HG03064 (cell line): Measurements from ENCODE around the gene GALNT2.
A peak's percentile ranks its signal among the peaks of the same experiment; 100 is the strongest.

ENCODE experiments used
- ATAC-seq: cut with Tn5 transposase; IDR thresholded peaks from one replicate; pipeline ENCODE4 v1.9.1; 2021; ENCODE audit warnings: low read depth; ENCODE audit not compliant: unreplicated experiment

GALNT2 gene

DNA sequence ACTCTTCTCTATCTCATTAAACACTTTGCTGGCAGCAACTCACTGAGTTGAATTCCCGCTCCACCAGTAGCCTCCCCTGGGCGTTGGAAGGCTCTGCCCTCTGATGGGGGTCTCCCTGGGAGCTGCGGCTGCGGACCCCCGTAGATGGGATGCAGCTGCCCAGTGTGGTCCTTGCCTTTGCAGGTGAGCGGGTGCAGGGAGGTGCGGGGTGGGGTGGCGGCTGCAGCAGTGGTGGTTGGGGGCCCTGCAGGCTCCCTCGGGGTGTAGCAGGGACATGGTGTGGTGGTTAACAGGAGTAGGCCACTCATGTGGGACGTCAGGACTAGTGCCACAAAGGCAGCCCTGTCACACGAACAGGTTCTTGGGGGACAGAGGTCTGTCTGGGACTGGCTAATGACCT lies 42.0 kb downstream of the GALNT2 start:
- ATAC-seq, result no peak

DNA sequence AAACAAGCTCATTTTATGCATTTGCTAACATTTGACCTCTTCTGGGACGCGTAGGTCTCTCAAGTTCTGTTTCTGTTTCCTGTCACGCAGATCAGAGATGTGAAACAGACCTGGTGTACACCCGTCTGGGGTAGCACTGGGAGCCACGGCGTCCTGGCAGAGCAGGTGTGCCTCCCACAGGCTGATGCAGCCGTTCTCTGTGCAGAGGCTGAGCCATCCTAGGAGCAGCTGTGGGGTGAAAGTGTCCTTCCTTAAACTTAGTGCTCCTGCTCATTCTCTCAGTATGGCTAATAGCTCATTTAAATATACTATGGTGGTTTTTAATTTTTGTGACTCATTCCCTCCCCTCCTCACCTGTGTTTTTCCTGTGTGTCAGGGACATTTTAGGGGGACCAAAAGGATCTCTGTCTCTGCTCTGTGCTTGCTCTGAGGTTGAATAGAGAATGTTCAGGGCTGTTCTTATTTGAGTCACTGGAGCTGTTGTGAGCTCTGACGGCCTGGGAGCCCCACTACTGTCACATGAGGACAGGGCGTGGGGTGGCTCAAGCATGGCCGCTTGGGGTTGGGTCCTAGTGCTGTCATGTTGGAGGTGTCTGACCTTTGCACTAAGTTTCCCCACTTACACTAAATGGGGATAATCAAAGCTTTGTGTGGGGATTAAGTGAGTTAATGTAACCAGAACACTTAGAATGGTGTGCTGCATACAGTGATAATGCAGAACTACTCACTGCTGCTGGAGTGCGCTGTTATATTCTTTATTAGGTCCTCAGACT lies 43.0 kb downstream of the GALNT2 start:
- peak; percentile 84 for ATAC-seq

DNA sequence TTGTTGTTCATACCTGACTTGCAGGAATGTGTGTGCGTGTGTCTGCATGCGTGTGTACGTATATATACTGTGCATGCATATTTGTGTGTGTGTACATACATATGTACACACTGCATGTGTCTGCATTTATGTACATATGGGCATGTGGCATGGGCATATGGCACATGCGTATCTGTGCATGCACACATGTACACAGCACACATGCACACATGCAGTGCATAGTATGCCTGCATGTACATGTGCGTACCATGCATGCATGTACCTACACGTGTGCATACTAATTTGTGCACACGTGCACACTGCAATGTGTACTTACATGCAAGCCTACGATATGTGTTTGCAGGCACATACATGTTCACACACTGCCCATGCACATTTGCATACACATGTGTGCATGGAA lies 43.9 kb downstream of the GALNT2 start:
- ATAC-seq, result no peak

DNA sequence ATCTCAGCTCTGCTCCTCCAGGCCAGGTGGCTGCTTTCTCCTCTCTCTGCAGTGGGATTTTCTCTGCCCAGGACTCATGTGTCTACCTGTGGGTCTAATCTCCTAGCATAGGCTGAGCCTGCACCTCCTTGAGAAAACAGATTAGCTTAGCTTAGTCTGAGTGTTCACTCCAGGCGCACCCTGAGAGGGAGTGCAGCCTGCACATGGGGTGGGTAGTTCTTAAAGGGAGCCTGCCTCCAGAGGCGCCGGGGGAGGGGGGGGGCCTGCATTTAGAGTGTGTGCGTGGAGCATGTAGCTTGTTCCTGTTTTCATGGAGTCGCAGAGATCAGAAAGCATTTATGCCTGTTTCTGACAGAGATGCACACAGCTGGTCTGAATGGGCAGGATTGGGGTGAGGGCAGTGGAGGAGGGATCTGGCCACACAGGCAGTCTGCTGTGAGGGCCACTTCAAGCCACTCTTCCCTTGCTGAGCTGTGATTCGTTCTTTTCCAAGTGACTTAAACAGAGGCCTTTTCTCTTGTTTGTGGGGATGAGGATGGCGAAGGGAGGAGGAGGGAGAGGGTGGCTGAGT lies 45.2 kb downstream of the GALNT2 start:
- ATAC-seq, result no peak

DNA sequence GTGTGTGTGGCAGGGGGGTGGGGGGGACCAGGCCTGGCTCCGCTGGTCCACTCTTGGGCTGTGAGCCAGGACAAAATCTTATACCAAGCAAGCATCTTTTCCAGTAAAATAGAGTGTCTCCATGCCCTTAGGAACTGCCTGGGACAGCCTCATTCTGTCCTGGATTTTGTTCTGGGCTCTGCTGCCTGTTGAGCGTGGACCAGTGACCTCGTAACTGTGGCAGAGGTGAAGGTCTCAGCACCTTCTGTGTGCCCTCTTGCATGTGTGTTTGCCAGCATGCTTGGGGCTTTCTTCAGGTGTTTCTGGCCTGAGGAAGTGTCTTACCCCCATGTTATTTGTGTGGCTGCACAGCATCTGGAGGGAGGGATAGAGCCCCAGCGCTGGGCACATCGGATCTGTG lies 45.7 kb downstream of the GALNT2 start:
- no peak for ATAC-seq

DNA sequence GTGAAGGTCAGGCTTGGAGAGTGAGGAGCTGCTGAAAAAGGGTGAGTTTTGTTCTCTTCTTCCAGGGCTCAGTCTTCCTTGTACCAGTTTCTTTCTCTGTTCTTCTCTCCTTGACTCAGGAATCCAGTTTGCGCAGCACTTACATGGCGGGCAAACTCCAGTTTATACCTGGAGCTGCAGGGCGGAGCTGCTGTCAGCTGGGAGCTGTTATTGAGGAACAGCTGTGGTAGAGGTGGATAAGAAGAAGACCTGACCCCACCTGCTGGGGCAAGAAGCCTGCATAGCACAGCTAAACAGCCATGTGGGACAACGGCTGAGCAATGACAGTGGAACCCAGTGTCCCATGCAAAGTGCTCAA lies 46.2 kb downstream of the GALNT2 start:
- ATAC-seq, result no peak

DNA sequence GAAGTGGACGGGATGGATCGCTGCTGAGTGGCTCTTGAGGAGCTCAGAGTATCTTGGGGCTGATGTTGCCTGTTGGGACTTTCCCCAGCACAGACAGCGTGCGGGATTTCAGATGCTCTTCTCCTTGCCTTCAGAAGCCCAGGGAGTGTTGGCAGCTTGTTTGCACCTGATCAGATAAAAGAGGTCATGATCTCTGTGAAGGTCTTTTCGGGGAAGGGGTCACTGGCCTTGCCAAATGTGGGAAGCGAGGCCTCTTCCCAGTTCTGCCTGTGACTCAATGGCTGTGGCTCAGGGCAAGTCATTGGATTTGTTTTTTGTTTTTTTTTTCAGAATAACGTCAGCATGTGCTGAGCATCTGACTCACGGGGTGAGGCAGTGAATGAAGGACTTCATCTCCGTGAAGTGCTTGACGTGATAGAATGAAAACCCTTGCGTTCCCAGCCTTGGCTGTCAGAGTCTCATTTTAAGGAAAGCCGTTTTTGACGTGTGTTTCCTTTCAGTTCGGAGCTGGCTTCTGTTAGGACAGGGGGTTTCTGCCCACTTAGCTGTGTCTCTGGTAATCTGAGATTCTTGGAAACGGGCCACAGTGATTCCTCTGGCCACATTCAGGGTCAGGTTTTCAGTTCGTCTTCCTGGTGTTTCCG lies 46.7 kb downstream of the GALNT2 start:
- no peak for ATAC-seq

DNA sequence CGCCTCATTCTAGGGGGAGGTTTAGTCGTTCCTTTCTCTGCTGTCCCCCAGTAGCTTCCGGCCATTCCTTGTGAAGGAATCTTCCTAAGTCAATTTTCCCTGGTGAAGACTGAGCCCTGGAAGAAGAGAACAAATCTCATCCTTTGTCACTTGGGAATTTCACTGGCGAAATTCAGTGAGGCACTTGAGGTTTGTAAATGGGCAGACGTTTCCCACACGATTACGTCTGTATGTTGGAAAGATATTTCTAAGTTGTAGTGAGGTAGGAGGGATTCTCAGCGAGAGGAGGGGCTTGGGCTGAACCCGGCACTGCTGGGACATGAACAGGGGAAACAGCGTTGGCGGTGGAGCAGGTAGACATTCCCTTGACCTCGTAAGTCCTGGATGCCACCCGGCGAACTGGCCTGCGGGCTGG lies 47.2 kb downstream of the GALNT2 start:
- ATAC-seq, result no peak

DNA sequence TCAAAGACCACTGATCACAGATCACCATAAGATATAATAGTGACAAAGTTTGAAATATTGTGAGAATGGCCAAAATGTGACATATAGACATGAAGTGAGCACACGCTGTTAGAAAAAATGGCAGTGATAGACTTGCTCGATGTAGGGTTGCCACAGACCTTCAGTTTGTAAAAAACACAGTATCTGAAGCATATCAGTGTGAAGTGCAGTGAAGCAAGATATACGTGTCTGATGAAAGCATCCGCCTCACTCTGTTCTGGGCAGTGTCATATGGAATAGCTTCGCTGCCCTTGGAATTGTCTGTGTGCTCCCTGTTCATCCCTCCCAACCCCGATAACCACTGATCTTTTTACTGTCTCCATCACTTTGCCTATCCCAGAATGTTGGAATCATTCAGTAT lies 50.7 kb downstream of the GALNT2 start:
- ATAC-seq, result peak; percentile 68

DNA sequence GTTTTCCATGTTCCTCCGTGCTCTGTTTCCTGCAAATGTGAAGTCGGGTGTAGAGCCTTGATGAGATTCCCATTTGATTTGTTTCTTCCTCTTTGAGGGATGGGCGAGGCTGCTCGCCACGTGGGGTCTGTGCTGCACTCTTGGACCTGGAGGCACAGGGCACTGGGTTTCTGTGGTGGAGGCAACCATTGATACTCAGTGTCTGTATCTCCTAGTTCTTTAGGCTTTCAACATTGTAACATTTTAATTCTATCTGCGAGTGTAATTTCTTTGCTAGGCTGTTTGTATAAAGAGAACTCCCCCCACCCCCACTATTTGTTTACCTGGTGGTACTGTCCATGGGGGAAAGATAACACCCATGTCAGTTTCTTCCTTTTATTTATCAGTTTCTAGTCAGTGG lies 52.3 kb downstream of the GALNT2 start:
- no peak for ATAC-seq

DNA sequence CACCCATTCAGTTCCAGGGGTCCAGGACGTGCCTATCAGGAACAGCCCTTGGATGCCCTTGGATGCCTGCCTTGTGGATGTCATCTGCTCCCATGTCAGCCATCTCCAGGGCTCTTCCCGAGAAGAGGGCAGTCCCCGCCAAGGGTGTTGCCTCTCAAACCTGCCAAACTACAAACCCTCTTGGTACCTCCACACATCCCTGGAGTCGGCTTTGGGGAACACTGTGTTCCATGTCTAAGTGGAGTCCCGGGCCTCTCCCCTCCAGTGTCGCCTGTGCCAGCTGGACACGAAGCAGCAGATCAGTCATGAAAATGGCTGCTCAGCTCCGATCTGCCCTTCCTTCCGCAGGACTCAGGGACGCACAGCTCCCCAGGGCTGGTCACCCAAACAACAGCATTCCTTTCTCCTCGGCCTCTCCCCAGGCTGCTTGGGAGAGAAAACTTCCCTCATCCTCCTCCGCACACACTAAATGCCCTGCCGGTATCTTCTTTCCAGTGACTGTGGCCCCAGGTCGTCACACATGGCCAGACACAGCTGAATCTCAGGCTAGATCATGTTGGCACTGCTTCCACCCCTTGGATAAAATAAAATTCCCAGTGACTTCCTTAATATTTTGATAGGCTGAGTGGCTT lies 53.4 kb downstream of the GALNT2 start:
- no peak for ATAC-seq

DNA sequence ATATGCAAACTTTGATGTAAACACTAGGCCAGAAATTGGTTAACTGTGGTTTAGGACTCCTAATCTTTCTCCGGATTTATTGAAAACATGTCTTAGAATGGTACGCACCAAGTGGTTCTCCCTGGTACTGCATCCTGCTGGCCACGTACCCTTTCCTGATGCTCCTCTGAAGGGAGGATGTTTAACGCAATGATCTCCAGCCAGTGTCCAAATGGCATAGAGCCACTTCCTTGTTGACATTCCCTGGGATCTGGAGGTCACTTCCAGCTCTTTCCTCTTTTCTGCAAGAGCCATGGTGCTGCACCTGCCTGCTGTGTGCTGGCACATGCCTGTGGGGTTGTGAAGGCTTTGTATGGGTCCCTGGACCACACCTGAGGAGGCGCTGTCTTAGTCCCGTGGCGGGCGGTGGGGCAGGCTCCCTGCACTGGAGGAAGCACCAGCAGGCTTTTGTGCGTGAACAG lies 53.9 kb downstream of the GALNT2 start:
- no peak for ATAC-seq

DNA sequence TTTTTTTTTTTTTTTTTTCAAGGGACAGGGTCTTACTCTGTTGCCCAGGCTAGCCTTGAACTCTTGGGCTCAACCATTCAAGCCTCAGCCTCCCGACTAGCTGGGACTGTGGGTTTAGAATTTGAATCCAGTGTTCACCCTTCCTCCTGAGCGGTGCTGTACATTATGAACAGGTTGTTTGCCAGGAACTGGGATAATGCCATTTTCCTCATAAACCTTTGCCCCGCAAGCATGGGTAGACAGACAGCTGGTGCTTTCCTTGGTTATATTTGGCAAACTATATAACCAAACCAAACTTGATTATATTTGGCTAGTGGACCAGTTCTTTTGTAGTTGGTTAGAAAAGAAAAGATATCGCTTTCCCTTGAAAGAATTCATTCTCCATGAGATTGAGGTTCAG lies 54.9 kb downstream of the GALNT2 start:
- no peak for ATAC-seq

DNA sequence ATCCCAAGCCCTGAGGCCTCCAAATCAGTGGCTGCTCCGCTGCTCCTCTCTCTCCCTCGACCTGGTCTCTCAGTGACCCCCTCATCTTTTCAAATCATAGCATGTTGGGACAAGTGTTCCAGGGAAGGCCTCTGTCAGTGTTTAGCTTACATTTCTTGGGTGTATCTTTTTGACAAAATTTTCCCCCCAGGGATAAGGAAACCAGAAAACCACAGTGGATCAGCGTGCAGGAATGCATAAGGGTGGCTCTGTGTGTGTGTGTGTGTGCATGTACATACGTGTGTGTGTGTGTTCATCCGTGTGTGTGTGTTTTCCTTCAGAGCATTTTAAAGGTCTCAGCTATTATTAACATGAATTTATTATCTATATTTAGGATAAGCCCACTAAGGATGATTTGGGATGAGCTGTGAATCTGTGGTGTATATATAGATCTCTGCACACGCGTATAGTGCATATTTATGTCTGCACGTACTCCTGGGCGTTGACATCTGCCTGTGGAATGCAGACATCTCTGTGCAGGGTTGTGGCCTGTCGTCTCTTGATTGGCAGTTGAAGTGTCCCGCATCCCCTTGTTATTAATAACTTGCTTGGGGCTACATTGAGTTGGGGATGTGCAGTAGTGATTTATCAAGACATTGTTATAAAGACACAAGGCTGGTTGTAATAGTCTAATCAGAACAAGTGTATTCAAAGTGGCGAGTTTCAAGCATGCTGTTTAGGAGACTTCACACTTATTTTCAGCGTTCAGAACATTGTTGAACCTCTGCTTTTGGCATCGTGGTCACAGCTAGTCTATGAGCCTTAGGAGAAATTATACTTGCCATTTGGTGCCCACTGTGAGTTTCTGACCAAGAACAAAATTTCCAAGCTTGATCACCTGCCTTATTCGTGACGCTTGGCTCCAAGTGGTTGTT lies 55.6 kb downstream of the GALNT2 start:
- no peak for ATAC-seq

DNA sequence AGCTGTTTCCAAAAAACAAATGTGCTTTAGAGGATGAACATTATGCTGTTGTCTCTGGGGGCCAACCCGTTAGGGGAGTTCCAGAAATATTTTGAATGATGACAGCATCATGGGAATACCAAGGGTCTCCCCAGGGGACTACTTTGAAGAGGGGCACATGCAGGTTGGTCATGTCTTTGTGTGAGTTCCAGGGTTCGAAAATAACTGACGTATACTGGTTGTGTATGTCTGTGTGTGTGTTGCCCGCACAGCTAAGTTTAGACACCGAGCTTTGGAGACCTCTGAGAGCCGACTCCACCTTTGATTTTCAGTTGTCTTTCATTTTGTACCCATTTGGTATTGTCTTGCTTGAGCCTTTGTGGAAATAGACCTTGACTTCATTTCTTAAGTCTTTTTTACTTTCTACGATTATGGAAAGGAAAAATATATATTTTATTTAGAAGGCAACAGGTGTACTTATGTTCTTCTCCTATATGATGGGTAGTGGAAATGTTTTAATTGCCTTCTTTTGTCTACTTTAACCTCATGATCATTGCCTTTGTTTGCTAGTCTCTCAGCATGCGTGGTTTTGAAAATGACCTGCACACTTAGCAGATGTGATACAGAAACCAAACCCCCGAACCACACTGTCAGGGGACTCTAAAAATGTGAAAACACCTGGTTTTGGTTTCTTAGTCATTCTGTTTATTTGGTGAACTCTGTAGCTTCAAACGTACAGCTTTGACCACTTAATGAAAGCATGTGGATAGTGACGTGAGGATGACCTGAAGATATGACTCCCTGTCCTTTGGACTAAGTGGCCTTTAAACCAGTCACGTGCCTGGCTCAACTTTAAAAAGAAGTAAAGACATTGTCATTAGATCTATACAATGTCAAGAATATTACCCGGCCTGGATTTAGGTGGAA lies 56.5 kb downstream of the GALNT2 start:
- peak; percentile 84 for ATAC-seq

DNA sequence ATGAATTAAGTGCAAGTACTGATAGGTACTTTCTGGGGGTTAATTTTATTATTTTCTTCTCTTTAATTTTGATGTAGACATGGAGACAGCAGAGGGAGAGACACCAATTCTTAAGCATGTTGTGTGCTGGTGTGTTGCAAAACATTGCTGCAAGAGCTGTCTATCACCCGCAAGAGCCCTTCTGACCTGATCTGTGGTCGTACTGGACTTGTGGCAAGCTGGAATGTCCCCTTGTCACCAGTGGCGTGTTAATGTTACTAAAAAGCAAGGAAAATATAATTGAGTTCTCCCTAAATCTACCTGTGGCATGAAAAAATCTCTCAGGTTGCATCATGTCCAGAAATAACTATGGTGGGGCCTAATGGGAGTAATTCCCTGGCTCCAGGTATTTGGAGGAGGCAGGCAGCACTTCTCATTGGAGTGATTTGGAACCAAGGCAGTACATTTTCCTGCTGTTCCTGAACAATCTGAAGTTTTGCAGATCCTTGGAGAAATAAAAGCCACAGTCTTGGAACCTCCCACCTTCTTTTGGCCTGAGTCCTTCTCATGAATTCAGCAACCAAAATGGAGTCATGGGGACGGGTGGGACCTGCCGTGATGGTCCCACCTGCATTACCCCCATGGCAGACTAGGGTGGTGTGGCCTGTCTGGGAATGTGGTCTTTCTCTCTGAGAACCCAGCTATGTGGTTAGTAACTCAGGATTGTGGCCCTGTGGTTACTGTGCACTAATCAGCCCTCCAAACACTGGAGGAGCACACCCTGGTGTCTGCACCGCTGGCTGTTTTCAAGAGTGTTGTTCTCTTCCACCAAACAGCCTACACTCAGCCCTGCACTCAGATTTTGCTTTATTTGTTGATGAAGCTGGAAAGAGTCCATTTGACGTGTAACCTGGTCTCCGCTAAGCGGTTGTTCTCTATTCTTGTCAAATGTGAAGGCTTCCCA lies 57.4 kb downstream of the GALNT2 start:
- no peak for ATAC-seq

DNA sequence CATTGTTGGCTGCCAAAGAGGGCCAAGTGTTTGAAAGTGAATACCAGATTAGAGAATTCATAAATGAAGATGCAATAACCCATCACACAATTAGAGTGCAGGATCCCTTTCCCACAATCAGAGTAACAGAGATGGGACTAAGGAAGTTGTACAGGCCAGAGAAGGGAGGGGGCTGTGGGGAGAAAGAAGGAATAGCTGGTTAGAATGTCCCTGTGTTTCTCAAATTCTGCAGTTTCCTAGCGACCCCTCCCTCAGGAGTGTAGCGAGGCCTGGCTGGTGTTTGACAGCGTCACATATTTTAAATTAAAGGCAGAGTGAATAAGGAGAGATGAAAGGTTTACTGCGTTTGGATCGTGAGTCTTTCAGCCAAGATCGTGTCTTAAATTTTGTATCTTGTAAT lies 58.1 kb downstream of the GALNT2 start:
- no peak for ATAC-seq
